NCI-H2081 treated with DMSO at 0.1 percent for 48 hours (cell line): ENCODE data around the gene MPND.
"Not testable (repeated sequence)": the region's sequence is repeated elsewhere in the genome, so short reads cannot be mapped to it uniquely, and the experiment has no call there.

ENCODE experiments used
- DNase-seq: peaks from one replicate; lab custom pipeline; 2025; lab: John Stamatoyannopoulos, UW

MPND gene

GRCh38 chr19:4347521-4347920, 4.2 kb downstream of the MPND start:
- DNase-seq, result no peak

- DNase-seq, result not testable (repeated sequence)
Measured at GRCh38 chr19:4349225-4349624, 5.9 kb downstream of the MPND start.

- DNase-seq, result no peak
Measured at GRCh38 chr19:4350111-4350510, 6.7 kb downstream of the MPND start.

GRCh38 chr19:4350726-4351125, 7.4 kb downstream of the MPND start:
- DNase-seq, result no peak

- DNase-seq, result no peak
Measured at GRCh38 chr19:4352701-4353121, 9.3 kb downstream of the MPND start.

- no peak for DNase-seq
Measured at GRCh38 chr19:4354282-4354681, 10.9 kb downstream of the MPND start.

- no peak for DNase-seq
Measured at GRCh38 chr19:4354897-4355296, 11.5 kb downstream of the MPND start.

- no peak for DNase-seq
Measured at GRCh38 chr19:4357095-4357797, 13.9 kb downstream of the MPND start.

- no peak for DNase-seq
Measured at GRCh38 chr19:4357921-4358326, 14.6 kb downstream of the MPND start.

- DNase-seq, result no peak
Measured at GRCh38 chr19:4358709-4359626, 15.6 kb downstream of the MPND start.

GRCh38 chr19:4359627-4360000, 16.3 kb downstream of the MPND start:
- no peak for DNase-seq

- no peak for DNase-seq
Measured at GRCh38 chr19:4360081-4360569, 16.8 kb downstream of the MPND start.

GRCh38 chr19:4360641-4361151, 17.3 kb downstream of the MPND start:
- no peak for DNase-seq

GRCh38 chr19:4361152-4362046, 18.0 kb downstream of the MPND start:
- DNase-seq, result no peak

- no peak for DNase-seq
Measured at GRCh38 chr19:4362101-4362828, 18.9 kb downstream of the MPND start.

- DNase-seq, result no peak
Measured at GRCh38 chr19:4362831-4363545, 19.6 kb downstream of the MPND start.

- DNase-seq, result no peak
Measured at GRCh38 chr19:4363571-4364304, 20.4 kb downstream of the MPND start.

GRCh38 chr19:4365341-4365740, 22.0 kb downstream of the MPND start:
- no peak for DNase-seq

GRCh38 chr19:4365791-4366665, 22.7 kb downstream of the MPND start:
- no peak for DNase-seq
